HEK293T (cell line): ENCODE data around the gene CMTM7.

ENCODE experiments used
- CTCF ChIA-PET: fragments of 350-600 bp; formaldehyde crosslinking; extraction: SDS; loops from one replicate; lab custom pipeline; 2021; ENCODE audit warnings: antibody characterized with exemption, inconsistent platforms; lab: Yijun Ruan, JAX
- POLR2A ChIA-PET: fragments of 350-600 bp; formaldehyde crosslinking; extraction: SDS; loops from one replicate; lab custom pipeline; 2020; ENCODE audit warnings: antibody characterized with exemption, inconsistent platforms; lab: Yijun Ruan, JAX
- DNase-seq: peaks from one replicate; pipeline ENCODE4 v3.0.0; 2012; ENCODE audit warnings: mixed read lengths; ENCODE audit errors: extremely low spot score
- ARNT ChIP-seq: fragments of 450-650 bp; IDR thresholded peaks from 2 replicates; pipeline ENCODE4 v1.6.1; 2017; ENCODE audit warnings: mild to moderate bottlenecking
- BHLHE40 ChIP-seq: fragments of 450-650 bp; IDR thresholded peaks from 2 replicates; pipeline ENCODE4 v1.6.1; 2016; ENCODE audit warnings: mild to moderate bottlenecking, moderate library complexity, borderline replicate concordance
- CTBP1 ChIP-seq: fragments of 450-650 bp; IDR thresholded peaks from 2 replicates; pipeline ENCODE4 v1.6.1; 2016; ENCODE audit warnings: borderline replicate concordance
- ELF4 ChIP-seq: fragments of 450-650 bp; IDR thresholded peaks from 2 replicates; pipeline ENCODE4 v1.6.1; 2017; ENCODE audit warnings: antibody characterized with exemption
- FOXA1 ChIP-seq: fragments of 450-650 bp; IDR thresholded peaks from 2 replicates; pipeline ENCODE4 v1.6.1; 2016; ENCODE audit warnings: mild to moderate bottlenecking
- FOXK2 ChIP-seq: fragments of 450-650 bp; IDR thresholded peaks from 2 replicates; pipeline ENCODE4 v1.6.1; 2016; ENCODE audit warnings: mild to moderate bottlenecking
- FOXM1 ChIP-seq: fragments of 450-650 bp; IDR thresholded peaks from 2 replicates; pipeline ENCODE4 v1.6.1; 2017; ENCODE audit warnings: mild to moderate bottlenecking, borderline replicate concordance
- HDGF ChIP-seq: fragments of 450-650 bp; IDR thresholded peaks from 2 replicates; pipeline ENCODE4 v1.6.1; 2017; ENCODE audit warnings: antibody characterized with exemption, borderline replicate concordance
- L3MBTL2 ChIP-seq: fragments of 450-650 bp; conservative IDR thresholded peaks from 2 replicates; pipeline ENCODE4 v1.6.1; 2016; ENCODE audit warnings: mild to moderate bottlenecking
- LEF1 ChIP-seq: fragments of 450-650 bp; IDR thresholded peaks from 2 replicates; pipeline ENCODE4 v1.6.1; 2017; ENCODE audit warnings: mild to moderate bottlenecking, borderline replicate concordance
- NFRKB ChIP-seq: fragments of 450-650 bp; IDR thresholded peaks from 2 replicates; pipeline ENCODE4 v1.6.1; 2016; ENCODE audit warnings: mild to moderate bottlenecking, moderate library complexity
- SP1 ChIP-seq: fragments of 450-650 bp; IDR thresholded peaks from 2 replicates; pipeline ENCODE4 v1.6.1; 2017
- SUZ12 ChIP-seq: fragments of 450-650 bp; IDR thresholded peaks from 2 replicates; pipeline ENCODE4 v1.6.1; 2016; ENCODE audit warnings: mild to moderate bottlenecking
- TARDBP ChIP-seq: fragments of 450-650 bp; IDR thresholded peaks from 2 replicates; pipeline ENCODE4 v1.6.1; 2016
- ZNF384 ChIP-seq: fragments of 450-650 bp; IDR thresholded peaks from 2 replicates; pipeline ENCODE4 v1.6.1; 2016
- TF ChIP-seq, protein P1 (sequence below): fragments of 450-650 bp; IDR thresholded peaks from 2 replicates; pipeline ENCODE4 v1.6.1; 2016

CMTM7 gene

GRCh38 chr3:32397941-32398340 is 6.3 kb downstream of the CMTM7 start:
- TF ChIP-seq CTBP1 (no peak), SP1 (no peak), SUZ12 (no peak), FOXA1 (no peak), ELF4 (no peak), ARNT (no peak), HDGF (no peak)
- ChIA-PET POLR2A (no interaction called here), CTCF (interaction anchor here (1.0 to 1.1 kb wide), 2 partner anchors 11 to 221 kb away, joined by 4 to 5 read pairs; no protein-coding TSS in a partner anchor)
- DNase-seq = no peak

GRCh38 chr3:32398531-32398930 is 6.9 kb downstream of the CMTM7 start:
- ChIA-PET CTCF (interaction anchor here (1.0 to 1.1 kb wide), 2 partner anchors 11 to 222 kb away, joined by 4 to 5 read pairs; no protein-coding TSS in a partner anchor), POLR2A (no interaction called here)
- no peak for TF ChIP-seq FOXK2
- no peak for TF ChIP-seq LEF1
- no peak for DNase-seq

DNA sequence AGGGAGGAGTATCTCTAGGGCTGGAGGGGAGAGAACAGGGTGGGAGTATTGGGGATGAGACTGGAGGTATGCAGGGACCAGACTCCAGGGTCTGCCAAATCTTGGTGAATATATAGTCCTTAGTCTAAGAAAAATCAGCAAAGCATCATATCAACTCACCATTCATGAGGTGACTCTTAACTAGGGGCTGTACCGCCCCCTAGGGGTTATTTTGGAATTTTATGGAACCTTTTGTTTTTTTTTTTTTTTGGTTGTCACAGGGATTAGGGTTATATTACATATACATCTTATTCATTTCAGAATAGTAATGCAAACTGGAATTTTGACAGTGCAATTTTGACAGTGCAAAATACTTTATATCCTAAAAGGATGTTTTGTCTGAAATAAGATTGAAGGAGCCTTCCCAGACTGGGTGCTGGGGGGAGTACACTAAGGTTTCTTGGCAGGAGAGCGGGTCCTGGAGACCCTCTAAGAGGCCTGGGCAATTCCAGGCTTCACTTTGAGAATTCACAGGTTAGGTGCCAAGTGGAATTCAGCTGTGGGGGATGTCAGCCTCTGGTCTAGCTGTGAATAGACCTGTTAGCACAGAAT is 7.5 kb downstream of the CMTM7 start:
- TF ChIP-seq SUZ12 (no peak), ZNF384 (peak; percentile 98)
- CTCF ChIA-PET = no interaction called here
- DNase-seq = peak; percentile 52
- POLR2A ChIA-PET = no interaction called here

DNA sequence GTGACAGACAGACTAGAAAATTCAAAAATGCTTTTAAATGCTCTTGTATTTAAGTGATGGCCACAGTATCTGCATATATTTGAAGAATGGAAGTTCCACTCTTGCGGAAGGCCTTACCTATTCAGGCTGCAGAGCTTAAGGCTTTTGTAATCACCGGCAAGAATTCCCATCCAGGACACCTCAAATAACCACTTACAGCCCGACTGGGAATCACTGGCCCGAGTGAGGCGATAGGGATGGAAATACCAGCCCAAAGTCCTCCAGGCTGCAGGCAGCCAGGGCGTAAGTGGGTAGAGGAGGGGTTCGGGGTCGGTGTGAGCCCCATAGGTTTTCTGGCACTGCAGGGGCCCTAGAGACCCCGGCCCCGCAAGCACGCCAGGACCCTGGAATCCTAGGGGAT is 9.5 kb downstream of the CMTM7 start:
- TF ChIP-seq BHLHE40 (no peak), SUZ12 (no peak), FOXM1 (no peak), CTBP1 (no peak), ZNF384 (no peak), SP1 (no peak), FOXA1 (no peak), FOXK2 (no peak), ARNT (no peak), HDGF (no peak), LEF1 (no peak), NFRKB (no peak), TARDBP (no peak), L3MBTL2 (no peak), ELF4 (no peak)
- TF ChIP-seq, protein P1, sequence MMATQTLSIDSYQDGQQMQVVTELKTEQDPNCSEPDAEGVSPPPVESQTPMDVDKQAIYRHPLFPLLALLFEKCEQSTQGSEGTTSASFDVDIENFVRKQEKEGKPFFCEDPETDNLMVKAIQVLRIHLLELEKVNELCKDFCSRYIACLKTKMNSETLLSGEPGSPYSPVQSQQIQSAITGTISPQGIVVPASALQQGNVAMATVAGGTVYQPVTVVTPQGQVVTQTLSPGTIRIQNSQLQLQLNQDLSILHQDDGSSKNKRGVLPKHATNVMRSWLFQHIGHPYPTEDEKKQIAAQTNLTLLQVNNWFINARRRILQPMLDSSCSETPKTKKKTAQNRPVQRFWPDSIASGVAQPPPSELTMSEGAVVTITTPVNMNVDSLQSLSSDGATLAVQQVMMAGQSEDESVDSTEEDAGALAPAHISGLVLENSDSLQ = no peak
- POLR2A ChIA-PET = no interaction called here
- CTCF ChIA-PET = interaction anchor here (0.5 kb wide), 1 partner anchor 23 kb away, joined by 4 read pairs; no protein-coding TSS in a partner anchor
- DNase-seq = no peak

GRCh38 chr3:32401556-32402081 is 10.0 kb downstream of the CMTM7 start:
- peak; percentile 32 for DNase-seq

GRCh38 chr3:32403663-32404062 is 12.0 kb downstream of the CMTM7 start:
- DNase-seq = no peak
- no peak for TF ChIP-seq SP1
- TF ChIP-seq, protein P1 = peak; percentile 41
- no peak for TF ChIP-seq ARNT
- no peak for TF ChIP-seq SUZ12
- TF ChIP-seq FOXM1 = no peak
- ChIA-PET CTCF (interaction anchor here (0.7 kb wide), 1 partner anchor 35 kb away, joined by 4 read pairs; no protein-coding TSS in a partner anchor), POLR2A (no interaction called here)

More at GRCh38 chr3:32401556-32402081, 10.0 kb downstream of the CMTM7 start:
- TF ChIP-seq FOXA1 (no peak), SP1 (no peak)
- POLR2A ChIA-PET = no interaction called here
- CTCF ChIA-PET = no interaction called here

DNA sequence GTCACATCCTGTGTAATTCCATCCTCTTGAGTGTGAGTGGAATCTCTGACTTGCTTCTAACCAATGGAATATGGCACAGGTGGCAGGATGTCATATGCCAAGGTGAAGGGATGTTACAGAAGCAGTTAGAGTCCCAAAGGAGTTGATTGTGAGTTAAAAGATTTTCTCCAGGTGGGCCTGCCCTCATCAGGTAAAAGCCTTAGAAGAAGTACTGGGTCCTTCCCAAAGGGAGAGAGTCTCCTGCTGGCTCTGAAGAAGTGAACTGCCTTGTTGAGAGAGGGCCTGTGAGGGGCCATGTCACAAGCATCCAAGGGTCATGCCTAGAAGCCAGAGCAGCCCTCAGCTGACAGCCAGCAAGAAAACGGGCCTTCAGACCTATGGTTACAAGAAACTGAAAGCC is 13.1 kb downstream of the CMTM7 start:
- POLR2A ChIA-PET = no interaction called here
- no peak for TF ChIP-seq NFRKB
- no peak for TF ChIP-seq HDGF
- TF ChIP-seq FOXM1 = no peak
- no peak for TF ChIP-seq TARDBP
- TF ChIP-seq BHLHE40 = no peak
- TF ChIP-seq FOXK2 = no peak
- TF ChIP-seq SUZ12 = no peak
- TF ChIP-seq LEF1 = no peak
- no peak for TF ChIP-seq SP1
- no peak for TF ChIP-seq FOXA1
- no peak for TF ChIP-seq ZNF384
- TF ChIP-seq CTBP1 = no peak
- TF ChIP-seq, protein P1 = no peak
- no peak for TF ChIP-seq ARNT
- no peak for TF ChIP-seq L3MBTL2
- TF ChIP-seq ELF4 = no peak
- CTCF ChIA-PET = no interaction called here
- DNase-seq = no peak
